Stimulated activated CD4-positive, alpha-beta T cell treated with anti-CD3 and anti-CD28 coated beads, Interleukin-1b, Interleukin-23, amount 100 ng/mL, for 4 hours (primary cell): Measurements from ENCODE around the gene AMD1.
"Not testable (repeated sequence)": the region's sequence is repeated elsewhere in the genome, so short reads cannot be mapped to it uniquely, and the experiment has no call there.

Experiments
- DNase-seq, 2 donors: peaks; one replicate each; pipeline ENCODE4 v3.0.0-alpha.2; 2020; ENCODE audit warnings: low read depth in 2 of 2

AMD1 gene

GRCh38 chr6:110873981-110874879, at the start of gene AMD1:
TSS of gene AMD1 (plus strand) at chr6:110874785. CDS start at chr6:110875106, 321 bp downstream.
- DNase-seq: peak; percentile 85 to 93

- no peak for DNase-seq
These were observed 48.1 kb upstream of the AMD1 start for GRCh38 chr6:110826236-110827129.

- no peak for DNase-seq
These were observed 46.2 kb upstream of the AMD1 start for GRCh38 chr6:110828396-110828795.

GRCh38 chr6:110831405-110831804, 43.2 kb upstream of the AMD1 start:
- no peak for DNase-seq

- DNase-seq: no peak
These were observed 40.8 kb upstream of the AMD1 start for GRCh38 chr6:110833831-110834230.

- DNase-seq: not testable (repeated sequence)
These were observed 38.8 kb upstream of the AMD1 start for GRCh38 chr6:110835751-110836150.

GRCh38 chr6:110841266-110841665, 33.3 kb upstream of the AMD1 start:
- no peak for DNase-seq

GRCh38 chr6:110849781-110850180, 24.8 kb upstream of the AMD1 start:
- no peak for DNase-seq

GRCh38 chr6:110852773-110853172, 21.8 kb upstream of the AMD1 start:
- DNase-seq: no peak

GRCh38 chr6:110853754-110854477, 20.7 kb upstream of the AMD1 start:
- DNase-seq: no peak

GRCh38 chr6:110856296-110856695, 18.3 kb upstream of the AMD1 start:
- no peak for DNase-seq

GRCh38 chr6:110858016-110858415, 16.6 kb upstream of the AMD1 start:
- DNase-seq: no peak

- DNase-seq: no peak
These were observed 15.9 kb upstream of the AMD1 start for GRCh38 chr6:110858562-110859214.

- no peak for DNase-seq
These were observed 15.2 kb upstream of the AMD1 start for GRCh38 chr6:110859335-110859792.

- DNase-seq: no peak
These were observed 9.8 kb upstream of the AMD1 start for GRCh38 chr6:110864824-110865223.

- DNase-seq: peak; percentile 11 to 46
These were observed 429 bp downstream of the AMD1 start for GRCh38 chr6:110874880-110875547.

- peak; percentile 50 to 63 for DNase-seq
These were observed 1.1 kb downstream of the AMD1 start for GRCh38 chr6:110875548-110876169.

- DNase-seq: peak; percentile 16 to 47
These were observed 1.7 kb downstream of the AMD1 start for GRCh38 chr6:110876170-110876773.

GRCh38 chr6:110876806-110877564, 2.4 kb downstream of the AMD1 start:
- DNase-seq: no peak
